ENCODE results near the gene DNAAF1. TPM values are rescaled to one million over a fixed set of nuclear protein-coding genes. Genes with fewer than 3 reads are reported as not detected.

Gene DNAAF1
- total RNA-seq, 1 donor from 2014 or later, result not detected

- Histone ChIP-seq H3K27me3 (ENCODE audit: control insufficient read depth, insufficient read depth, low read length) (no peaks in the 10 kb centered on the region), H3K4me3 (ENCODE audit: low read depth, low read length) (no peak overlapping the region), H3K36me3 (ENCODE audit: control insufficient read depth, insufficient read depth, low read length) (no peaks in the 10 kb centered on the region)
- no peak for DNase-seq (ENCODE audit: low read depth)
- TF ChIP-seq, protein P1, sequence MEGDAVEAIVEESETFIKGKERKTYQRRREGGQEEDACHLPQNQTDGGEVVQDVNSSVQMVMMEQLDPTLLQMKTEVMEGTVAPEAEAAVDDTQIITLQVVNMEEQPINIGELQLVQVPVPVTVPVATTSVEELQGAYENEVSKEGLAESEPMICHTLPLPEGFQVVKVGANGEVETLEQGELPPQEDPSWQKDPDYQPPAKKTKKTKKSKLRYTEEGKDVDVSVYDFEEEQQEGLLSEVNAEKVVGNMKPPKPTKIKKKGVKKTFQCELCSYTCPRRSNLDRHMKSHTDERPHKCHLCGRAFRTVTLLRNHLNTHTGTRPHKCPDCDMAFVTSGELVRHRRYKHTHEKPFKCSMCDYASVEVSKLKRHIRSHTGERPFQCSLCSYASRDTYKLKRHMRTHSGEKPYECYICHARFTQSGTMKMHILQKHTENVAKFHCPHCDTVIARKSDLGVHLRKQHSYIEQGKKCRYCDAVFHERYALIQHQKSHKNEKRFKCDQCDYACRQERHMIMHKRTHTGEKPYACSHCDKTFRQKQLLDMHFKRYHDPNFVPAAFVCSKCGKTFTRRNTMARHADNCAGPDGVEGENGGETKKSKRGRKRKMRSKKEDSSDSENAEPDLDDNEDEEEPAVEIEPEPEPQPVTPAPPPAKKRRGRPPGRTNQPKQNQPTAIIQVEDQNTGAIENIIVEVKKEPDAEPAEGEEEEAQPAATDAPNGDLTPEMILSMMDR (IDR thresholded peaks at IDR 0.05; ENCODE audit: insufficient read depth, low read length, poor library complexity, severe bottlenecking), result no peak
Measured at GRCh38 chr16:84224554-84224953, 79.4 kb downstream of the DNAAF1 start.

DNA sequence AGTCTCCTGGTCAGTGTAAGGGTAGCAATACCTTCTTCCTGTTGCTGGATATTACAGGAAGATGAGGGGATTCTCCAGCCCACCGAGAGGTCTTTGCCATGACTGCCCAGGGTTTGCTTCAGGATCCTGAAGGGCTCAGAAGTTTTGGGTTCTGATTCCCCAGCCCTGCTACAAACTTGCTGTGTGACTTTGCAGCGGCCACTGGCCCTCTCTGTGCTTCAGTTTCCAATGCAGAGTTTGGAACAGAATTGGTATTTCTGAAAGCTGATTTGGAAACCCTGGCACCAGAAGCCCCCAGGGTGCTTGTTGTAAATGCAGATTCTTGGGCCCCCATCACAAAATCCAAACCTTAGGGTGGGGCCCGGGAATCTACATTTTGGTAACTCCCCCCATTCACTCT is 80.0 kb downstream of the DNAAF1 start:
- H3K27me3 ChIP-seq (ENCODE audit: control insufficient read depth, insufficient read depth, low read length), result no peaks in the 10 kb centered on the region
- H3K4me3 ChIP-seq (ENCODE audit: low read depth, low read length), result no peak overlapping the region
- no peak for DNase-seq (ENCODE audit: low read depth)

DNA sequence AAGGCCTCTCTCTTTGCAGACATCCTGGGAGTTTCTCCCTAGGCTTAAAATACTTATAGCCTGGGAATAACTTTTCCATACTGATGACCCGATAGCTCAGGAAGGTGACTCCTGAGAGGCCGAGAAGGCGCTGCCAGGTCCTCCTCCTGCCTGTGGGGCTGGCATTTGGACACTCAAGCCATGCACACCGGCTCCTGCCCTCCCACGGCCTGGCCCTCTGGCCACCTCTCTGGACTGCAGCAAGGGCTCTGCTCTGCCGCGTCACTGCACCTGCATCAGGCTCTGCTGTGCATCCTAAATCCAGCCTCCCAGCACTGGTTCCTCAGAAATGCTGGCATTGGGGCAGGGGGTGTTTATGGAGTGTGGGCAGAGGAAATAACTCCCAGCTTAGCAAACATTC is 80.5 kb downstream of the DNAAF1 start:
- no peaks in the 10 kb centered on the region for H3K27me3 ChIP-seq (ENCODE audit: control insufficient read depth, insufficient read depth, low read length)
- TF ChIP-seq, protein P1 (IDR thresholded peaks at IDR 0.05; ENCODE audit: insufficient read depth, low read length, poor library complexity, severe bottlenecking), result no peak
- no peak overlapping the region for H3K4me3 ChIP-seq (ENCODE audit: low read depth, low read length)
- H3K36me3 ChIP-seq (ENCODE audit: control insufficient read depth, insufficient read depth, low read length), result no peaks in the 10 kb centered on the region
- DNase-seq (ENCODE audit: low read depth), result no peak

More for the DNA sequence above, 80.0 kb downstream of the DNAAF1 start:
- TF ChIP-seq, protein P1 (IDR thresholded peaks at IDR 0.05; ENCODE audit: insufficient read depth, low read length, poor library complexity, severe bottlenecking), result no peak
- no peaks in the 10 kb centered on the region for H3K36me3 ChIP-seq (ENCODE audit: control insufficient read depth, insufficient read depth, low read length)

DNA sequence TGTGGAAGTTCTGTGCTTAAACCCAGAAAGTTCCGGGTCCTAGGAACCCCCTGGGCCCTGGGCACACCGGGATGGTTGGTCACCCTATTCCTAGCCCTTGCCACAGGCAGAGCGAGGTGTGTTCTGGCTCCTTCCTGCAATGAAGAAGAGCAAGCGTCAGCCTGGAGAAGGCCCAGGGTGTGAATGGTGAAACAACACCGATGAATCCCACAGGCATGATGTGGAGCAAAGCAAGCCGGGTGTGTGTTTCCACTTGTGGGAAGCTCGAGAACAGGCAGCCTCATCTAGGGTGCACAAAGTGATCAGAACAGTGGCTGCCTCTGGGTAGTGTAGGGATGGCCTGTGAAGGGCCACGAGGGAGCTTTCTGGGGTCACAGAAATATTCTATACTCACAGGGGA is 80.9 kb downstream of the DNAAF1 start:
- H3K27me3 ChIP-seq (ENCODE audit: control insufficient read depth, insufficient read depth, low read length), result no peaks in the 10 kb centered on the region
- DNase-seq (ENCODE audit: low read depth), result no peak
- TF ChIP-seq, protein P1 (IDR thresholded peaks at IDR 0.05; ENCODE audit: insufficient read depth, low read length, poor library complexity, severe bottlenecking), result no peak
- H3K4me3 ChIP-seq (ENCODE audit: low read depth, low read length), result no peak overlapping the region
- no peaks in the 10 kb centered on the region for H3K36me3 ChIP-seq (ENCODE audit: control insufficient read depth, insufficient read depth, low read length)

Other genes with a start within 250 kb of the DNAAF1 start
- 3.4 and 3.5 TPM in 2 replicates for gene MLYCD, start 246.2 kb upstream of the DNAAF1 start, total RNA-seq
- 4.4 and 8.0 TPM in 2 replicates for gene OSGIN1, start 192.1 kb upstream of the DNAAF1 start, total RNA-seq
- gene NECAB2, start 177.1 kb upstream of the DNAAF1 start, total RNA-seq, result not detected in 2 replicates
- not detected in 2 replicates for gene SLC38A8, start 102.5 kb upstream of the DNAAF1 start, total RNA-seq
- gene MBTPS1, start 28.4 kb upstream of the DNAAF1 start, total RNA-seq, result 70.9 and 86.5 TPM in 2 replicates
- 35.8 and 37.9 TPM in 2 replicates for gene HSDL1, start 131 bp upstream of the DNAAF1 start, total RNA-seq
- gene TAF1C, start 41.7 kb downstream of the DNAAF1 start, total RNA-seq, result 23.9 and 34.6 TPM in 2 replicates
- not detected in 2 replicates for gene ADAD2, start 45.8 kb downstream of the DNAAF1 start, total RNA-seq
- gene KCNG4, start 94.7 kb downstream of the DNAAF1 start, total RNA-seq, result not detected in 2 replicates
- 0.29 TPM in 1 of 2 replicates, not detected in the other for gene WFDC1, start 149.6 kb downstream of the DNAAF1 start, total RNA-seq
- gene ATP2C2, start 223.2 kb downstream of the DNAAF1 start, total RNA-seq, result 17.1 and 17.9 TPM in 2 replicates